Type B pancreatic cell (in vitro differentiated cells): ENCODE data around the gene P4HB. TPM values are rescaled to one million over a fixed set of nuclear protein-coding genes. Genes with fewer than 3 reads are reported as not detected.

Experiments used
- DNase-seq: peaks from one replicate; pipeline ENCODE4 v3.0.0; 2021; ENCODE audit warnings: mixed read lengths; ENCODE audit not compliant: unreplicated experiment; ENCODE audit errors: extremely low spot score
- H3K27ac Mint-ChIP-seq: 2 replicates; pipeline ENCODE4 v1.8.0; 2021; ENCODE audit warnings: mild to moderate bottlenecking, mixed read lengths
- H3K27me3 Mint-ChIP-seq: 2 replicates; pipeline ENCODE4 v1.8.0; 2021; ENCODE audit warnings: mixed read lengths
- H3K36me3 Mint-ChIP-seq: 2 replicates; pipeline ENCODE4 v1.8.0; 2021; ENCODE audit warnings: mixed read lengths
- H3K4me1 Mint-ChIP-seq: one replicate; pipeline ENCODE4 v1.8.0; 2021; ENCODE audit warnings: mixed read lengths; ENCODE audit not compliant: unreplicated experiment
- H3K4me3 Mint-ChIP-seq: 2 replicates; pipeline ENCODE4 v1.8.0; 2021; ENCODE audit warnings: mild to moderate bottlenecking, mixed read lengths
- H3K9me3 Mint-ChIP-seq: 2 replicates; pipeline ENCODE4 v1.8.0; 2021; ENCODE audit warnings: mixed read lengths
- CTCF ChIP-seq: fragments of 200-600 bp; sonication (generic); conservative IDR thresholded peaks from 2 replicates; pipeline ENCODE4 v1.5.0; 2021; ENCODE audit warnings: antibody characterized with exemption, mild to moderate bottlenecking
- long read RNA-seq: library from polyadenylated mRNA; unstranded; transcript quantifications from one replicate; pipeline ENCODE4 v2.0.0, GENCODE V29; 2020
- total RNA-seq: library from RNA; stranded (reverse); gene quantifications from 2 replicates; pipeline ENCODE4 v1.2.1, GENCODE V29; 2021; ENCODE audit warnings: low replicate concordance

Gene P4HB
- total RNA-seq, result 555 and 815 TPM in 2 replicates
- long read RNA-seq, transcript P4HB-201 (11 exons, 2,603 nt), result major isoform, 2,089 of 2,271 reads
- long read RNA-seq, transcript P4HB-215 (3 exons, 493 nt), result minor isoform, 10 of 2,271 reads
- long read RNA-seq, transcript P4HB-210 (5 exons, 765 nt), result minor isoform, 16 of 2,271 reads
- long read RNA-seq, partial matches to known transcripts, result 92 of 2,271 reads
- long read RNA-seq, other reads (novel, unspliced or antisense), result 59 of 2,271 reads

GRCh38 chr17:81859906-81860755 lies at the start of gene P4HB:
Gene P4HB, minus strand, starts transcription at chr17:81860535. Its CDS starts 64 bp downstream, at chr17:81860471.
- Mint-ChIP-seq H3K36me3 (peaks cover 23% of the 10 kb centered on the region), H3K9me3 (no peaks in the 10 kb centered on the region), H3K4me3 (peak within 1 kb of the TSS; percentile 96), H3K4me1 (peaks cover 14% of the 10 kb centered on the region), H3K27ac (peak within 1 kb of the TSS; percentile 99), H3K27me3 (peaks cover 3% of the 10 kb centered on the region)
- no peak for DNase-seq
- no peak for TF ChIP-seq CTCF

GRCh38 chr17:81909231-81909630 lies 48.9 kb upstream of the P4HB start:
- H3K27ac Mint-ChIP-seq, result no peak overlapping the region
- DNase-seq, result no peak
- peaks cover 5% of the 10 kb centered on the region for H3K4me1 Mint-ChIP-seq
- peaks cover 8% of the 10 kb centered on the region for H3K36me3 Mint-ChIP-seq
- TF ChIP-seq CTCF, result no peak
- no peaks in the 10 kb centered on the region for H3K9me3 Mint-ChIP-seq
- H3K27me3 Mint-ChIP-seq, result no peaks in the 10 kb centered on the region
- peak overlapping the region; percentile 93 for H3K4me3 Mint-ChIP-seq

- Mint-ChIP-seq H3K4me1 (peaks cover 5% of the 10 kb centered on the region), H3K4me3 (no peak overlapping the region), H3K36me3 (peaks cover 8% of the 10 kb centered on the region), H3K9me3 (no peaks in the 10 kb centered on the region), H3K27me3 (no peaks in the 10 kb centered on the region), H3K27ac (no peak overlapping the region)
- no peak for TF ChIP-seq CTCF
- DNase-seq, result no peak
Observed at GRCh38 chr17:81908793-81909192, 48.5 kb upstream of the P4HB start.

- no peaks in the 10 kb centered on the region for H3K27me3 Mint-ChIP-seq
- H3K4me3 Mint-ChIP-seq, result no peak overlapping the region
- peak; percentile 24 for TF ChIP-seq CTCF
- H3K4me1 Mint-ChIP-seq, result no peaks in the 10 kb centered on the region
- no peak overlapping the region for H3K27ac Mint-ChIP-seq
- H3K9me3 Mint-ChIP-seq, result no peaks in the 10 kb centered on the region
- no peaks in the 10 kb centered on the region for H3K36me3 Mint-ChIP-seq
- DNase-seq, result no peak
Observed at GRCh38 chr17:81907219-81908145, 47.1 kb upstream of the P4HB start.

- Mint-ChIP-seq H3K27ac (no peak overlapping the region), H3K36me3 (no peaks in the 10 kb centered on the region), H3K4me1 (no peaks in the 10 kb centered on the region), H3K27me3 (no peaks in the 10 kb centered on the region), H3K9me3 (no peaks in the 10 kb centered on the region), H3K4me3 (no peak overlapping the region)
- TF ChIP-seq CTCF, result no peak
- no peak for DNase-seq
Observed at GRCh38 chr17:81906476-81907218, 46.3 kb upstream of the P4HB start.
